ENCODE results near the gene EMP3. TPM values are rescaled to one million over a fixed set of nuclear protein-coding genes. Genes with fewer than 3 reads are reported as not detected.
A peak's percentile ranks its signal among the peaks of the same experiment; 100 is the strongest.

Gene EMP3
- total RNA-seq, 4 donors from 2014 or later = 22.2 to 52.5 (median 33.3) TPM

DNA sequence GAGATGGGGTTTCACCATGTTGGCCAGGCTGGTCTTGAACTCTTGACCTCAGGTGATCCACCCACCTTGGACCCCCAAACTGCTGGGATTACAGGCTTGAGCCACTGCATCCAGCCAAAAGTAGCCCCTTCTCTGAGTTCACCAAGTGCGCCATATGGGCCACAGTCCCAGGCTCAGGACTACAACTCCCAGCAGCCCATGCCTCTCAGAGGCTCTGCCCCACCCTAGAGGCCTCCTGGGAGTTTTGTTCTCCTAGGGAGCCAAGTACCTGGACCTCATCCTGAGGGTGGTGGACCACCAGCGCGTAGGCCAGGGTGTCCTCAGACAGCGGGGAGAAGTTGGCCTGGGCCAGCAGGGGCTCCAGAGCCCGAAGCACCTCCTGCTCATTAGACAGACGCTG lies 19.5 kb downstream of the EMP3 start:
- no peaks in the 10 kb centered on the region for H3K4me1 ChIP-seq
- no peak overlapping the region for H3K4me3 ChIP-seq
- TF ChIP-seq, protein P1, sequence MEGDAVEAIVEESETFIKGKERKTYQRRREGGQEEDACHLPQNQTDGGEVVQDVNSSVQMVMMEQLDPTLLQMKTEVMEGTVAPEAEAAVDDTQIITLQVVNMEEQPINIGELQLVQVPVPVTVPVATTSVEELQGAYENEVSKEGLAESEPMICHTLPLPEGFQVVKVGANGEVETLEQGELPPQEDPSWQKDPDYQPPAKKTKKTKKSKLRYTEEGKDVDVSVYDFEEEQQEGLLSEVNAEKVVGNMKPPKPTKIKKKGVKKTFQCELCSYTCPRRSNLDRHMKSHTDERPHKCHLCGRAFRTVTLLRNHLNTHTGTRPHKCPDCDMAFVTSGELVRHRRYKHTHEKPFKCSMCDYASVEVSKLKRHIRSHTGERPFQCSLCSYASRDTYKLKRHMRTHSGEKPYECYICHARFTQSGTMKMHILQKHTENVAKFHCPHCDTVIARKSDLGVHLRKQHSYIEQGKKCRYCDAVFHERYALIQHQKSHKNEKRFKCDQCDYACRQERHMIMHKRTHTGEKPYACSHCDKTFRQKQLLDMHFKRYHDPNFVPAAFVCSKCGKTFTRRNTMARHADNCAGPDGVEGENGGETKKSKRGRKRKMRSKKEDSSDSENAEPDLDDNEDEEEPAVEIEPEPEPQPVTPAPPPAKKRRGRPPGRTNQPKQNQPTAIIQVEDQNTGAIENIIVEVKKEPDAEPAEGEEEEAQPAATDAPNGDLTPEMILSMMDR (IDR thresholded peaks at IDR 0.05) = no peak
- TF ChIP-seq EP300 (IDR thresholded peaks at IDR 0.05) = no peak
- no peak for TF ChIP-seq POLR2A (IDR thresholded peaks at IDR 0.05)
- DNase-seq (ENCODE audit: low spot score in 2 of 2) = no peak
- peaks cover 0 to 24% (median 0%) of the 10 kb centered on the region in 3 donors for H3K36me3 ChIP-seq
- no peaks in the 10 kb centered on the region for H3K27me3 ChIP-seq
- H3K27ac ChIP-seq = no peak overlapping the region
- 82 to 97% methylated on average over 6 of the region's 6 CpGs for WGBS, 2 donors
- H3K9me3 ChIP-seq = no peaks in the 10 kb centered on the region

DNA sequence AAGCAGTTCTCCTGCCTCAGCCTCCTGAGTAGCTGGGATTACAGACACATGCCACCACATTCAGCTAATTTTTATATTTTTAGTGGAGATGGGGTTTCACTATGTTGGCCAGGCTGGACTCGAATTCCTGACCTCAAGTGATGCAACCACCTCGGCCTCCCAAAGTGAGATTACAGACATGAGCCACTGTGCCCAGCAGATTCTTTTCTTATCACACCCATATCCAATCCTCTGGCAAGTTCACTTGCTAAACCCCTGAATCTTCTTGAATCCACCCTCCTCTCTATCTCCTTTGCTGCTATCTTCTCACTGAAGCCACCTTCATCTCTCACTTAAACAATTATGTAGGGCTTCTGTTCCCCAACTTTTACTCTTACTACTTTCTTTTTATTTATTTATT lies 20.8 kb downstream of the EMP3 start:
- TF ChIP-seq EP300 (IDR thresholded peaks at IDR 0.05) (no peak), POLR2A (IDR thresholded peaks at IDR 0.05) (no peak)
- TF ChIP-seq, protein P1 (IDR thresholded peaks at IDR 0.05) = no peak
- 84 to 93% methylated on average over 2 of the region's 2 CpGs for WGBS, 2 donors
- no peak for DNase-seq (ENCODE audit: low spot score in 2 of 2)
- Histone ChIP-seq H3K27me3 (no peaks in the 10 kb centered on the region), H3K4me1 (no peaks in the 10 kb centered on the region), H3K36me3 (peaks cover 0 to 24% (median 0%) of the 10 kb centered on the region in 3 donors), H3K27ac (no peak overlapping the region), H3K9me3 (no peaks in the 10 kb centered on the region), H3K4me3 (no peak overlapping the region)

DNA sequence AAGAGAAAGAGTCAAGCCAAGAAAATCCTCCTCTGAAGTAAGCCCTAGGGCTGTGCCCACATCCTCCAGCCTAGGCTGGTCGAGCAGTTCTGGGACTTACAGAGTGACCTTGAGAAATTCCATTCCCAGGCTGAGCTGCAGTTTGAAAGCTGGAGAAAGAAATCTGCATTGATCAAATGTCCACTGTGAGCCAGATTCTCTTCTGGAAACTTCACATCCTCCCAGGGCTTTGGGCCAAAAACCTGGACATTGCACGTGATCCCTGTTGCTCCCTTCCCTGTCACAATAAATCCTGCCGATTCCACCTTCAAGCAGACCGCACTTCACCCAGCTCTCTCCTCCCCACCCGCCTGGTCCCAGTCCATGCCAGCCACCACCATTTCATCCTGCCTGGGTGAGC lies 22.7 kb downstream of the EMP3 start:
- 45 to 51% methylated on average over 5 of the region's 5 CpGs for WGBS, 2 donors
- TF ChIP-seq EP300 (IDR thresholded peaks at IDR 0.05) (no peak), POLR2A (IDR thresholded peaks at IDR 0.05) (no peak)
- TF ChIP-seq, protein P1 (IDR thresholded peaks at IDR 0.05) = no peak
- Histone ChIP-seq H3K4me1 (no peaks in the 10 kb centered on the region), H3K4me3 (no peak overlapping the region), H3K36me3 (peaks cover 0 to 5% (median 0%) of the 10 kb centered on the region in 3 donors), H3K9me3 (no peaks in the 10 kb centered on the region), H3K27ac (no peak overlapping the region), H3K27me3 (no peaks in the 10 kb centered on the region)
- DNase-seq (ENCODE audit: low spot score in 2 of 2) = no peak

DNA sequence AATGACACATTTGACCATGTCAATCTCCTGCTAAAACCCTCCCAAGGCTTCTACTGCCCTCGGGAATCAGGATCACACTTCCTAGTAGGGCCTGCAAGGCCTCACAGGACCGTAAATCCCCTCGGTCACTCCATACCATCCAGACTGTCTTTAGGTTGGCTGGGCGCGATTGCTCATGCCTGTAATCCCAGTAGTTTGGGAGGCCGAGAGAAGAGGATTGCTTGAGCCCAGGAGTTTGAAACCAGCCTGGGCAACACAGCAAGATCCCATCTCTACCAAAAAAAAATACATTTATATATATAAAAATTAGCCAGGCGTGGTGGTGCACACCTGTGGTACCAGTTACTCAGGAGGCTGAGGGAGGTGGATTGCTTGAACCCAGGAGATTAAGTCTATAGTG lies 23.4 kb downstream of the EMP3 start:
- Histone ChIP-seq H3K27me3 (no peaks in the 10 kb centered on the region), H3K27ac (no peak overlapping the region), H3K9me3 (no peaks in the 10 kb centered on the region), H3K36me3 (no peaks in the 10 kb centered on the region), H3K4me3 (no peak overlapping the region), H3K4me1 (no peaks in the 10 kb centered on the region)
- no peak for DNase-seq (ENCODE audit: low spot score in 2 of 2)
- TF ChIP-seq POLR2A (IDR thresholded peaks at IDR 0.05) = no peak
- TF ChIP-seq, protein P1 (IDR thresholded peaks at IDR 0.05) = no peak
- no peak for TF ChIP-seq EP300 (IDR thresholded peaks at IDR 0.05)
- 89 to 90% methylated on average over 7 of the region's 7 CpGs for WGBS, 2 donors

DNA sequence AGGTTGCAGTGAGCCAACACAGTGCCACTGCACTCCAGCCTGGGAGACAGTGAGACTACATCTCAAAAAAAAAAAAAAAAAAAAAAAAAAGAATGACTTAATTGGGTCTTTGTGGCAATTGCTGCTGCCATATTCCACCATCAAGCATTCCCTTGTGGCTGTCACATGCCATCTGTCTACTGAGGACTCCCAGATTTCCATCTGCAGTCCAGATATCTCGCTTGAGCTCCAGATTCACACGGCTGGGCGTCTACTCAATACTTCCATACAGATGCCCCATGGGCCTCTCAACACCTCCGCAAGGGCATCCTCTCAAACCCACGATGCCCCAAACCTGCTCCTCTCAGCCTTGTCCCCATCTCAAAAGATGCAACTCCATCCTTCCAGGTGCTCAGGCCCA lies 25.5 kb downstream of the EMP3 start:
- no peak for TF ChIP-seq EP300 (IDR thresholded peaks at IDR 0.05)
- no peak for TF ChIP-seq POLR2A (IDR thresholded peaks at IDR 0.05)
- H3K27ac ChIP-seq = no peak overlapping the region
- no peaks in the 10 kb centered on the region for H3K4me1 ChIP-seq
- H3K27me3 ChIP-seq = no peaks in the 10 kb centered on the region
- no peak for DNase-seq (ENCODE audit: low spot score in 2 of 2)
- no peaks in the 10 kb centered on the region for H3K9me3 ChIP-seq
- no peak overlapping the region for H3K4me3 ChIP-seq
- H3K36me3 ChIP-seq = no peaks in the 10 kb centered on the region
- 89 to 91% methylated on average over 5 of the region's 5 CpGs for WGBS, 2 donors

DNA sequence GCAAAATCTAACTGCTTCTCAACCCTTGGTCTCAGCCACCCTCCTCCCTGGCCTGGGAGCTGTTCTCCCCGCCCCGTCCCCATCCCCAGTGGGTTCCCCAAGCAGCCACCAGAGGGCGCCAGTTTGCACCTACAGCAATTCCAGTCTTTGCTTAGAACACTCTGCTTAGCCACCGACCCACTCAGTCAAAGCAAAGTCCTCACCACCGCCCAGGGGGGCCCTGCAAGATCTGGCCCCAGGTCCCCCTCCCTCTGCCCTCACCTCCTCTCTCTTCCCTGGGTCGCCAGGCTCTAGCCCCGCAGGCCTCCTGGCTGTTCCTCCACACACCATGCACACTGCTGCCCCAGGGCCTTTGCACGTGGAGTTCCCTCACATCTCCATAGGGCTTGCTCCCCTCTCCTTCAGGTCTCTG lies 26.0 kb downstream of the EMP3 start:
- Histone ChIP-seq H3K27ac (no peak overlapping the region), H3K9me3 (no peaks in the 10 kb centered on the region), H3K4me1 (no peaks in the 10 kb centered on the region), H3K36me3 (no peaks in the 10 kb centered on the region), H3K4me3 (no peak overlapping the region), H3K27me3 (no peaks in the 10 kb centered on the region)
- 37 to 43% methylated on average over 8 of the region's 8 CpGs for WGBS, 2 donors
- peak; percentile 44 to 57 for DNase-seq (ENCODE audit: low spot score in 2 of 2)
- TF ChIP-seq EP300 (IDR thresholded peaks at IDR 0.05) = no peak
- TF ChIP-seq, protein P1 (IDR thresholded peaks at IDR 0.05) = peak; percentile 43 to 82 (median 54)
